PFSK-1 (cell line): ENCODE data around the gene TPRKB.

Experiments used
- FOXP2 ChIP-seq: optimal IDR thresholded peaks from 2 replicates; pipeline ENCODE3; 2011; ENCODE audit warnings: borderline replicate concordance, control low read depth, inconsistent platforms; ENCODE audit not compliant: insufficient read depth; ENCODE audit errors: extremely low read length, extremely low read depth
- POLR2AphosphoS5 ChIP-seq: IDR thresholded peaks from 2 replicates; pipeline ENCODE4 v1.6.1; 2012; ENCODE audit warnings: low read depth, mild to moderate bottlenecking, control low read depth, low read length, moderate library complexity
- REST ChIP-seq, 2 experiments: IDR thresholded peaks; 2 replicates each; pipeline versions ENCODE4 v1.6.1 to v1.8.0; 2011 to 2012; ENCODE audit warnings: low read depth in 2 of 2, low read length in 2 of 2, control low read depth in 1 of 2, inconsistent platforms in 1 of 2, mild to moderate bottlenecking in 1 of 2, moderate library complexity in 1 of 2; ENCODE audit not compliant: insufficient read depth in 1 of 2
- SIN3A ChIP-seq: IDR thresholded peaks from 2 replicates; pipeline ENCODE4 v1.6.1; 2012; ENCODE audit warnings: mild to moderate bottlenecking, low read length, moderate library complexity, borderline replicate concordance; ENCODE audit not compliant: insufficient read depth
- TAF1 ChIP-seq: IDR thresholded peaks from 2 replicates; pipeline ENCODE4 v1.6.1; 2012; ENCODE audit warnings: low read length, control low read depth, borderline replicate concordance; ENCODE audit not compliant: insufficient read depth

TPRKB gene

GRCh38 chr2:73762571-73762970 lies 25.4 kb upstream of the TPRKB start:
- no peak for TF ChIP-seq REST (IDR thresholded peaks at IDR 0.05; ENCODE audit: insufficient read depth in 1 of 2, low read depth in 2 of 2, low read length in 2 of 2)
- TF ChIP-seq SIN3A, result no peak
- TF ChIP-seq FOXP2, result no peak
- no peak for TF ChIP-seq POLR2AphosphoS5
- no peak for TF ChIP-seq TAF1

GRCh38 chr2:73759904-73760303 lies 22.8 kb upstream of the TPRKB start:
- TF ChIP-seq POLR2AphosphoS5 (no peak), SIN3A (no peak), TAF1 (no peak), FOXP2 (no peak), REST (IDR thresholded peaks at IDR 0.05; ENCODE audit: insufficient read depth in 1 of 2, low read depth in 2 of 2, low read length in 2 of 2) (no peak)

- TF ChIP-seq TAF1 (no peak), SIN3A (no peak), REST (IDR thresholded peaks at IDR 0.05; ENCODE audit: insufficient read depth in 1 of 2, low read depth in 2 of 2, low read length in 2 of 2) (no peak), POLR2AphosphoS5 (no peak), FOXP2 (no peak)
Observed at GRCh38 chr2:73759285-73759764, 22.2 kb upstream of the TPRKB start.

GRCh38 chr2:73749314-73749713 lies 12.2 kb upstream of the TPRKB start:
- no peak for TF ChIP-seq FOXP2
- no peak for TF ChIP-seq TAF1
- TF ChIP-seq POLR2AphosphoS5, result no peak
- TF ChIP-seq REST (IDR thresholded peaks at IDR 0.05; ENCODE audit: insufficient read depth in 1 of 2, low read depth in 2 of 2, low read length in 2 of 2), result no peak

GRCh38 chr2:73746877-73747208 lies 9.7 kb upstream of the TPRKB start:
- TF ChIP-seq TAF1, result no peak
- no peak for TF ChIP-seq FOXP2
- TF ChIP-seq POLR2AphosphoS5, result no peak
- TF ChIP-seq REST (IDR thresholded peaks at IDR 0.05; ENCODE audit: insufficient read depth in 1 of 2, low read depth in 2 of 2, low read length in 2 of 2), result no peak
- no peak for TF ChIP-seq SIN3A
